HepG2 (cell line): ENCODE results near the gene ANAPC2. TPM values are rescaled to one million over a fixed set of nuclear protein-coding genes. Genes with fewer than 3 reads are reported as not detected.

Experiments used
- BHLHE40 ChIP-seq: IDR thresholded peaks from 2 replicates; pipeline ENCODE4 v1.6.1; 2011; ENCODE audit warnings: low read length, improper control_type of control experiment
- HOXD1 ChIP-seq: sonication (generic); formaldehyde crosslinking; IDR thresholded peaks from 2 replicates; pipeline ENCODE4 v1.5.0; 2020; ENCODE audit warnings: missing genetic modification reagents
- MIER3 ChIP-seq: IDR thresholded peaks from 2 replicates; pipeline ENCODE4 v1.6.1; 2016; ENCODE audit warnings: missing compliant biosample characterization, borderline replicate concordance
- NR2F1 ChIP-seq, 2 experiments: fragments of 450-650 bp in 1 of 2; formaldehyde crosslinking in 1 of 2; IDR thresholded peaks; 2 replicates each; pipeline versions ENCODE4 v1.5.0 to v1.6.1; 2016 to 2020; ENCODE audit warnings: mild to moderate bottlenecking in 1 of 2, missing compliant biosample characterization in 1 of 2, missing genetic modification reagents in 1 of 2, moderate library complexity in 1 of 2
- TEAD3 ChIP-seq: optimal IDR thresholded peaks from 2 replicates; pipeline ENCODE3; 2016; ENCODE audit warnings: borderline replicate concordance
- ZFP36 ChIP-seq: fragments of 150-350 bp; IDR thresholded peaks from 2 replicates; pipeline ENCODE4 v1.6.1; 2018; ENCODE audit warnings: borderline replicate concordance, low read length, low read depth; ENCODE audit not compliant: partially characterized antibody
- ZMYM2 ChIP-seq: sonication (generic); formaldehyde crosslinking; IDR thresholded peaks from 2 replicates; pipeline ENCODE4 v1.8.0; 2022; ENCODE audit warnings: mild to moderate bottlenecking, missing genetic modification reagents
- ZNF264 ChIP-seq: sonication (generic); formaldehyde crosslinking; IDR thresholded peaks from 2 replicates; pipeline ENCODE4 v1.4.0; 2020; ENCODE audit warnings: missing genetic modification reagents
- ZNF598 ChIP-seq: sonication (generic); formaldehyde crosslinking; IDR thresholded peaks from 2 replicates; pipeline ENCODE4 v1.5.1; 2020; ENCODE audit warnings: mild to moderate bottlenecking, missing genetic modification reagents, borderline replicate concordance
- ZNF883 ChIP-seq: sonication (generic); formaldehyde crosslinking; IDR thresholded peaks from 2 replicates; pipeline ENCODE4 v1.5.1; 2020; ENCODE audit warnings: mild to moderate bottlenecking, missing genetic modification reagents; ENCODE audit errors: not compliant biosample characterization
- polyA plus RNA-seq, 8 experiments: library from polyadenylated mRNA; depleted of rRNA in 3 of 8; stranded (reverse) in 7 of 8; unstranded in 1 of 8; fragments of >200 nt; fragmentation: Illumina TruSeq in 4 of 8; extraction: Trizol in 4 of 8; gene quantifications; 2 replicates each; pipeline versions ENCODE4 v1.2.1 to v1.2.3, GENCODE V29; 2011 to 2016; ENCODE audit warnings: low read depth in 4 of 8, missing spikeins in 1 of 8, mixed read lengths in 1 of 8; ENCODE audit not compliant: insufficient read depth in 1 of 8
- total RNA-seq, 5 experiments: library from RNA; depleted of rRNA; stranded (reverse); fragments of >200 nt; fragmentation: Illumina TruSeq; extraction: Trizol; gene quantifications; 2 replicates each; pipeline ENCODE4 v1.2.3, GENCODE V29; 2016; ENCODE audit warnings: low read depth in 1 of 5
- TF ChIP-seq, protein P1 (sequence below): sonication (generic); formaldehyde crosslinking; IDR thresholded peaks from 2 replicates; pipeline ENCODE4 v1.4.0; 2020; ENCODE audit warnings: missing genetic modification reagents
- TF ChIP-seq, protein P2 (sequence below): sonication (generic); formaldehyde crosslinking; conservative IDR thresholded peaks from 2 replicates; pipeline ENCODE4 v1.4.0; 2020; ENCODE audit warnings: missing genetic modification reagents
- TF ChIP-seq, protein P3 (sequence below): sonication (generic); formaldehyde crosslinking; IDR thresholded peaks from 2 replicates; pipeline ENCODE4 v1.5.0; 2020; ENCODE audit warnings: missing genetic modification reagents, mild to moderate bottlenecking, borderline replicate concordance
- TF ChIP-seq, protein P4 (sequence below): sonication (generic); formaldehyde crosslinking; IDR thresholded peaks from 2 replicates; pipeline ENCODE4 v1.4.0; 2020; ENCODE audit warnings: low read depth, missing genetic modification reagents
- TF ChIP-seq, protein P5 (sequence below): sonication (generic); formaldehyde crosslinking; IDR thresholded peaks from 2 replicates; pipeline ENCODE4 v1.5.0; 2020; ENCODE audit warnings: mild to moderate bottlenecking, missing genetic modification reagents, borderline replicate concordance

Gene ANAPC2
- total and polyA plus RNA-seq, 2 of the 13 experiments (the other 11 are each of a cell fraction or from before 2014, with no cell fraction given) = 12.3 to 15.4 TPM

DNA sequence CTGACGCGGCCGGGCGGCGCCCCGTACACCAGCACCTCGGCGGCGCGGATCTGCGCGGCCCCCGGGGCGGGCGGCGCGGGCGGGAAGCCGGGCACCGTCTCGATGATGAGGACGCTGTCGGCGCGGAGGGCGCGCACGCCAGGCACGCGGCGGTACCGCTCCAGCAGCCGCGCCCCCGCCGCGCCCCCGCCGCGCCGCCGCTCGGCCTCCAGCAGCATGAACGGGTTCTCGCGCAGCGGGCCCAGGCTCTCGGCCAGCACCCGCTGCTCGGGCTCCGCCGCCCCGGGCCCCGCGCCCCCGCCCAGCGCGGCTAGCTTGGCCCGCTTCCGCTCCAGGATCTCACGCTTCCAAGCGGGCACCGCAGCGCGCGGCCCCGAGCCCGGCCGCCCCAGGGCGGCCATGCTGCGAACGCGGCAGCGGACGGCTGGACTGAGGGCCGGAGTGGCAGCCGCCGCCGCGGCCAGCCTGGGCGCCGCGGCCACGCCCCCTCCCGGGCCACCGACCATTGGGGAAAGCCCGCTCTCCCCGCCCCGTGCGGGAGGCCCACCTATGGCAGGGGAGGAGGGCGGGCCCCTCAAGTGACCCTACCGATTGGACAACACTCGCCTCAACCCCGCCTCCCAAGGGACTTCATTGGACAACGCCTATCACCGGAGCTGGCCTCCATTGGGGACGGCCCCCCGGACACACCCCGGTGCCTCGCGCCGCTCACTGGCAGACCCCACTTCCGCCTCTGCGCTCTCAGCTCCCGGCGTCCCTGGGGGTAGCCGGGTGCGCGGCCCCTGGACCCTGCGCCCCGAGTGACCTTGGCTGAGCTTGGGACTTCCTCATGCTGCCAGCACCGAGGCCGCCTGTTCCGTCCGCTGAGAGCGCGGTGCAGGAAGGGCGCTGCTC lies 12.2 kb upstream of the ANAPC2 start, which contains the start of gene TPRN (continued):
- TF ChIP-seq NR2F1 (CRISPR knock-in tag; IDR thresholded peaks at IDR 0.05) (peak; percentile 74 to 88), ZFP36 (no peak), MIER3 (CRISPR knock-in tag) (peak; percentile 89), ZMYM2 (CRISPR knock-in tag) (0 out of 2 replicates have a peak, but pooled peaks have one; percentile 52), ZNF883 (peak; percentile 65), TEAD3 (CRISPR knock-in tag) (peak; percentile 43), ZNF264 (CRISPR knock-in tag) (peak; percentile 87), BHLHE40 (no peak), ZNF598 (CRISPR knock-in tag) (0 out of 2 replicates have a peak, but pooled peaks have one; percentile 63), HOXD1 (no peak)
- TF ChIP-seq, protein P1, sequence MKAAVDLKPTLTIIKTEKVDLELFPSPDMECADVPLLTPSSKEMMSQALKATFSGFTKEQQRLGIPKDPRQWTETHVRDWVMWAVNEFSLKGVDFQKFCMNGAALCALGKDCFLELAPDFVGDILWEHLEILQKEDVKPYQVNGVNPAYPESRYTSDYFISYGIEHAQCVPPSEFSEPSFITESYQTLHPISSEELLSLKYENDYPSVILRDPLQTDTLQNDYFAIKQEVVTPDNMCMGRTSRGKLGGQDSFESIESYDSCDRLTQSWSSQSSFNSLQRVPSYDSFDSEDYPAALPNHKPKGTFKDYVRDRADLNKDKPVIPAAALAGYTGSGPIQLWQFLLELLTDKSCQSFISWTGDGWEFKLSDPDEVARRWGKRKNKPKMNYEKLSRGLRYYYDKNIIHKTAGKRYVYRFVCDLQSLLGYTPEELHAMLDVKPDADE (CRISPR knock-in tag) = no peak
- TF ChIP-seq, protein P2, sequence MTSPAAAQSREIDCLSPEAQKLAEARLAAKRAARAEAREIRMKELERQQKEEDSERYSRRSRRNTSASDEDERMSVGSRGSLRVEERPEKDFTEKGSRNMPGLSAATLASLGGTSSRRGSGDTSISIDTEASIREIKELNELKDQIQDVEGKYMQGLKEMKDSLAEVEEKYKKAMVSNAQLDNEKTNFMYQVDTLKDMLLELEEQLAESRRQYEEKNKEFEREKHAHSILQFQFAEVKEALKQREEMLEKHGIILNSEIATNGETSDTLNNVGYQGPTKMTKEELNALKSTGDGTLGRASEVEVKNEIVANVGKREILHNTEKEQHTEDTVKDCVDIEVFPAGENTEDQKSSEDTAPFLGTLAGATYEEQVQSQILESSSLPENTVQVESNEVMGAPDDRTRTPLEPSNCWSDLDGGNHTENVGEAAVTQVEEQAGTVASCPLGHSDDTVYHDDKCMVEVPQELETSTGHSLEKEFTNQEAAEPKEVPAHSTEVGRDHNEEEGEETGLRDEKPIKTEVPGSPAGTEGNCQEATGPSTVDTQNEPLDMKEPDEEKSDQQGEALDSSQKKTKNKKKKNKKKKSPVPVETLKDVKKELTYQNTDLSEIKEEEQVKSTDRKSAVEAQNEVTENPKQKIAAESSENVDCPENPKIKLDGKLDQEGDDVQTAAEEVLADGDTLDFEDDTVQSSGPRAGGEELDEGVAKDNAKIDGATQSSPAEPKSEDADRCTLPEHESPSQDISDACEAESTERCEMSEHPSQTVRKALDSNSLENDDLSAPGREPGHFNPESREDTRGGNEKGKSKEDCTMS = no peak
- TF ChIP-seq, protein P3, sequence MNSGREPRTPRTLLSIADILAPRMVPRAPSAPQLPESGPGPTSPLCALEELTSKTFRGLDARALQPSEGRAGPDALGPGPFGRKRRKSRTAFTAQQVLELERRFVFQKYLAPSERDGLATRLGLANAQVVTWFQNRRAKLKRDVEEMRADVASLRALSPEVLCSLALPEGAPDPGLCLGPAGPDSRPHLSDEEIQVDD (CRISPR knock-in tag) = no peak
- TF ChIP-seq, protein P4, sequence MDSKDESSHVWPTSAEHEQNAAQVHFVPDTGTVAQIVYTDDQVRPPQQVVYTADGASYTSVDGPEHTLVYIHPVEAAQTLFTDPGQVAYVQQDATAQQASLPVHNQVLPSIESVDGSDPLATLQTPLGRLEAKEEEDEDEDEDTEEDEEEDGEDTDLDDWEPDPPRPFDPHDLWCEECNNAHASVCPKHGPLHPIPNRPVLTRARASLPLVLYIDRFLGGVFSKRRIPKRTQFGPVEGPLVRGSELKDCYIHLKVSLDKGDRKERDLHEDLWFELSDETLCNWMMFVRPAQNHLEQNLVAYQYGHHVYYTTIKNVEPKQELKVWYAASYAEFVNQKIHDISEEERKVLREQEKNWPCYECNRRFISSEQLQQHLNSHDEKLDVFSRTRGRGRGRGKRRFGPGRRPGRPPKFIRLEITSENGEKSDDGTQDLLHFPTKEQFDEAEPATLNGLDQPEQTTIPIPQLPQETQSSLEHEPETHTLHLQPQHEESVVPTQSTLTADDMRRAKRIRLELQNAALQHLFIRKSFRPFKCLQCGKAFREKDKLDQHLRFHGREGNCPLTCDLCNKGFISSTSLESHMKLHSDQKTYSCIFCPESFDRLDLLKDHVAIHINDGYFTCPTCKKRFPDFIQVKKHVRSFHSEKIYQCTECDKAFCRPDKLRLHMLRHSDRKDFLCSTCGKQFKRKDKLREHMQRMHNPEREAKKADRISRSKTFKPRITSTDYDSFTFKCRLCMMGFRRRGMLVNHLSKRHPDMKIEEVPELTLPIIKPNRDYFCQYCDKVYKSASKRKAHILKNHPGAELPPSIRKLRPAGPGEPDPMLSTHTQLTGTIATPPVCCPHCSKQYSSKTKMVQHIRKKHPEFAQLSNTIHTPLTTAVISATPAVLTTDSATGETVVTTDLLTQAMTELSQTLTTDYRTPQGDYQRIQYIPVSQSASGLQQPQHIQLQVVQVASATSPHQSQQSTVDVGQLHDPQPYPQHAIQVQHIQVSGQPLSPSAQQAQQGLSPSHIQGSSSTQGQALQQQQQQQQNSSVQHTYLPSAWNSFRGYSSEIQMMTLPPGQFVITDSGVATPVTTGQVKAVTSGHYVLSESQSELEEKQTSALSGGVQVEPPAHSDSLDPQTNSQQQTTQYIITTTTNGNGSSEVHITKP (CRISPR knock-in tag) = peak; percentile 70
- TF ChIP-seq, protein P5, sequence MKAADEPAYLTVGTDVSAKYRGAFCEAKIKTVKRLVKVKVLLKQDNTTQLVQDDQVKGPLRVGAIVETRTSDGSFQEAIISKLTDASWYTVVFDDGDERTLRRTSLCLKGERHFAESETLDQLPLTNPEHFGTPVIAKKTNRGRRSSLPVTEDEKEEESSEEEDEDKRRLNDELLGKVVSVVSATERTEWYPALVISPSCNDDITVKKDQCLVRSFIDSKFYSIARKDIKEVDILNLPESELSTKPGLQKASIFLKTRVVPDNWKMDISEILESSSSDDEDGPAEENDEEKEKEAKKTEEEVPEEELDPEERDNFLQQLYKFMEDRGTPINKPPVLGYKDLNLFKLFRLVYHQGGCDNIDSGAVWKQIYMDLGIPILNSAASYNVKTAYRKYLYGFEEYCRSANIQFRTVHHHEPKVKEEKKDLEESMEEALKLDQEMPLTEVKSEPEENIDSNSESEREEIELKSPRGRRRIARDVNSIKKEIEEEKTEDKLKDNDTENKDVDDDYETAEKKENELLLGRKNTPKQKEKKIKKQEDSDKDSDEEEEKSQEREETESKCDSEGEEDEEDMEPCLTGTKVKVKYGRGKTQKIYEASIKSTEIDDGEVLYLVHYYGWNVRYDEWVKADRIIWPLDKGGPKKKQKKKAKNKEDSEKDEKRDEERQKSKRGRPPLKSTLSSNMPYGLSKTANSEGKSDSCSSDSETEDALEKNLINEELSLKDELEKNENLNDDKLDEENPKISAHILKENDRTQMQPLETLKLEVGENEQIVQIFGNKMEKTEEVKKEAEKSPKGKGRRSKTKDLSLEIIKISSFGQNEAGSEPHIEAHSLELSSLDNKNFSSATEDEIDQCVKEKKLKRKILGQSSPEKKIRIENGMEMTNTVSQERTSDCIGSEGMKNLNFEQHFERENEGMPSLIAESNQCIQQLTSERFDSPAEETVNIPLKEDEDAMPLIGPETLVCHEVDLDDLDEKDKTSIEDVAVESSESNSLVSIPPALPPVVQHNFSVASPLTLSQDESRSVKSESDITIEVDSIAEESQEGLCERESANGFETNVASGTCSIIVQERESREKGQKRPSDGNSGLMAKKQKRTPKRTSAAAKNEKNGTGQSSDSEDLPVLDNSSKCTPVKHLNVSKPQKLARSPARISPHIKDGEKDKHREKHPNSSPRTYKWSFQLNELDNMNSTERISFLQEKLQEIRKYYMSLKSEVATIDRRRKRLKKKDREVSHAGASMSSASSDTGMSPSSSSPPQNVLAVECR (CRISPR knock-in tag) = peak; percentile 96
